Activated CD4-positive, alpha-beta T cell treated with anti-CD3 and anti-CD28 coated beads, Interleukin-2, amount 50 U/mL, for 16 hours (primary cell): ENCODE measurements around the gene SH3BGRL2.
"Not testable (repeated sequence)": the region's sequence is repeated elsewhere in the genome, so short reads cannot be mapped to it uniquely, and the experiment has no call there.

ENCODE experiments used
- DNase-seq: peaks from one replicate; pipeline ENCODE4 v3.0.0-alpha.2; 2020

SH3BGRL2 gene

GRCh38 chr6:79650950-79651349 lies 19.8 kb downstream of the SH3BGRL2 start:
- no peak for DNase-seq

DNA sequence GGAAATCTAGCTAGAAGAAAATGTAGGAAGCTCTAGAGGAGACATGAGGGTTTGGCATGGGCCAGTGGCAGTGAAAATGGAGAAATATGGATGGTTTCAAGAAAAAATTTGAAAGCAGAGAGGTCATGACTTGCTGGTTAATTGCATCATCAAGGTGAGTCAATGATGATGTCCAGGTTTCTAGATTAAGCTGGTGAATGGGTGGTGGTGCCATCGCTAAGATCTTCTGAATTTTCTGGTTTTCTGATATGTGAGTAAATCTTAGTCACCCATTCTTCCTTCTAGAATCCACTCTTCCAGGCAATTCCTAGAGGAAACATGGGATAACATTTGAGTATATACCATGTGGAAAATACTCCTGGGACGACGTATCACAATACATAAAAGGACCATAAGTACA lies 25.0 kb downstream of the SH3BGRL2 start:
- DNase-seq: no peak

- DNase-seq: no peak
Observed at GRCh38 chr6:79657238-79657637, 26.1 kb downstream of the SH3BGRL2 start.

DNA sequence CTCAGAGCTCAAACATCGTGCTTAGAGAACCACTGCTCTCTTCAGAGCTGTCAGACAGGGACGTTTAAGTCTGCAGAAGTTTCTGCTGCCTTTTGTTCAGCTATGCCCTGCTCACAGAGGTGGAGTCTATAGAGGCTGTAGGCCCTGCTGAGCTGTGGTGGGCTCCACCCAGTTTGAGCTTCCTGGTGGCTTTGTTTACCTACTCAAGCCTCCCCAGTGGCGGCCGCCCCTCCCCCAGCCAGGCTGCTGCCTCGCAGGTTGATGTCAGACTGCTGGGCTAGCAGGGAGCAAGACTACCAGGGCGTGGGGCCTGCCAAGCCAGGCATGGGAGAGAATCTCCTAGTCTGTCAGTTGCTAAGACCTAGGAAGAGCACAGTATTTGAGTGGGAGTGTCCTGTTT lies 32.5 kb downstream of the SH3BGRL2 start:
- DNase-seq: not testable (repeated sequence)

DNA sequence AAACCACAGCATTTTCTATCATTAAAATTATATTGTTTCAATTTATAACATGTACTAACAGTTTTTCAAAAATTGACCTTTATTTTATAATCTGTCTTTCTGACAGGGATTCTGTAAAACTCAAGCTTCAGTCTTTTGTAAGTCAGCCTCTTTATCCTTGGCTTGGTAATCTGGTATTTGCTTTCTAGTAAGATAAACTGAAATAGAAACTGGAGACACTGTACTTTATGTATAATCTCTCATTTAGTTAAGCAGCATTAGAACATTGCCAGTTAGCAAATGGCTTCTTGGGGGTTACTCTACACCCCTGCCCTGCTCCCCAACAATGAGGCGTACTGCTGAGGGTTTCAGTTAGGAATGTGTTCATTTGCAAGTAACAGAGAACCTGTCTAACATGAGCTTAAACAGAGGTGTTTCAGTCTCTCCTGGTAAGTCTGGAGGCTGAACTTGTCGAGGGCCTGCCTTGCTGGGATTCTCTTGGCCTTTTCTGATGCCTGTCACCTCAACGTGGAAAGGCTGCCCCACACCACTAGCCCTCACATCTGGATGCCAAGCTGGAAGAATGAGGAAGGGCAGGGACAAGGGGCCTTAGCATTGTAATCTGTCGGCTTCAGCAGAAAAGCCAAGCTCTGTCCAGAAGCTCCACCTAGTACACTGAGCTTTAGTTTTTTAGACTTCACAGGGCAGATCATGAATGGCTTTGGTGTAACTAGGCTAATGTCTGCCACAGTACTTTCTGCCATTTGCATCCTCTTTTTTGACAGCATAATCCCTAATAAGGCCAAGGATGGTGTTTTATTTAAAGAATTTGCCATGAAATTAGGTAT lies 34.8 kb downstream of the SH3BGRL2 start:
- DNase-seq: no peak

DNA sequence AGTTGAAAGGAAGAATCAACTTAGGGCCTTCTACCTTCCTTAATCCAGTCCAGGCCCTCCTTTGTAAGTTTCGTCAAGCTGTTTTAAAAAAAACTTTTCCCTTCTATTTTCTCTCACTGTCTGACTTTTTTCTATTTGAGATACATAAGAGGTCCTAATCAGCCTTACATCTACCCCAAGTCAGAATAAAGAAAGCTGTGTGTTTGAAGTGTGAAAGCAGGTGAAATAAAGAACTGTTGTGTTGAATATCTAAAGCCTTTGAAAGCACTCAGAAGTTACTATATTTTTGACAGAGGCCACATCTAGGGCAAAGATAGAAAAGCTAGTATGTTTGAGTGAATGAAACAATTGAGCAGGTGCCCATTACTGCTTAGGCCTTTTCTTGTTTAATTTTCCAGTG lies 35.5 kb downstream of the SH3BGRL2 start:
- DNase-seq: no peak

DNA sequence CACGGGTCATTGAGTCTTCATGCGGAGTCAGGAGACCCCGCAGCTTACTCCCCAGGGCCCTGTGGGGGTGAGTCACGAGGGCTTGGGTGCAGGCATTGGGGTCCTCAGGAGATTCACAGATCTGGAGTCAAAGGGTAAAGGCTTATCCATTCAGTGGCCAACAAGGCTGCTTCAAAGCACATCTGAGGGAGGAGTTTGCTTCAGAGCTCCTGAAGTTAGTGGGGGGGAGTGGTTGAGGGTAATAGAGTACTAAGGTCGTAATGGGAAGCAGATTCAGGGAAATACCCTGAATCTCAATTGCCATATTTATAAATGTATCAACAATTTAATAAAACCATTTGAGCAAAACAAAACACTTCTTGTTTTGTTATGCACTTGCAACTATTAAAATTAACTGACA lies 37.3 kb downstream of the SH3BGRL2 start:
- DNase-seq: no peak

DNA sequence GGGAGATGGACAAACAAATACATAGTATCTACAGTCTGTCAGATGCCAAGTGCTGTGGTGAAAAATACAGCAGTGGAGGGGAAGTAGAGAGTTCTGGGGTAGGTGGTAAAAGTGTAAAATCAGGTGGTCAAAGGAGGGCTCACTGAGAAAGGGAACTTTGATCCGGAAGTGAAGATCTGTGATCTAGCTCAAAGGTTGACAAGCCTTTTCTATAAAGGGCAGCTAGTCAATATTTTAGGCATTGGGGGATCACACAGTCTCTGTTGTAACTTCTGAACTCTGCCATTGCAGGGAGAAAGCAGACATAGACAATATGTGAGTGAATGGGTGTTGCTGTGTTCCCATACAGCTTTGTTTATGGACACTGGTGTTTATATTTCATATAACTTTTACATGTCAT lies 38.6 kb downstream of the SH3BGRL2 start:
- no peak for DNase-seq

DNA sequence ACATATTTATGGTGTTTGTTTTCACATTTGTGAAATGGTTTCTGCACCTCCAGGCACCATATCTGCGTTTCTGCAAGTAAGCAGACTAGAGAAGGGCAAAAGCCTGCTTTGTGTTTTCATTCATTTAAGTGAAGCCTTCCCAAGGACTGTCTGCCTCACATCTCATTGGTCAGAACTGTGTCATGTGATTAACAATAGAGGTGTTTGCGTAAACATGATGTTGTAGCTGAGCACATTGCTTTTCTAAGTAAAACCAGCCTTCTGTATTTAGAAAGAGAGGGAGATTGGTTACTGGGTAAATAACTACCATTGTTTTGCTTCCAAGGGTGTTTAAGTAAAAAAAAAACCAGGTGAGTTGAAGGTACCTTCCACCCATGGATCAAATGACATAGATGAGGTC lies 39.7 kb downstream of the SH3BGRL2 start:
- DNase-seq: no peak

DNA sequence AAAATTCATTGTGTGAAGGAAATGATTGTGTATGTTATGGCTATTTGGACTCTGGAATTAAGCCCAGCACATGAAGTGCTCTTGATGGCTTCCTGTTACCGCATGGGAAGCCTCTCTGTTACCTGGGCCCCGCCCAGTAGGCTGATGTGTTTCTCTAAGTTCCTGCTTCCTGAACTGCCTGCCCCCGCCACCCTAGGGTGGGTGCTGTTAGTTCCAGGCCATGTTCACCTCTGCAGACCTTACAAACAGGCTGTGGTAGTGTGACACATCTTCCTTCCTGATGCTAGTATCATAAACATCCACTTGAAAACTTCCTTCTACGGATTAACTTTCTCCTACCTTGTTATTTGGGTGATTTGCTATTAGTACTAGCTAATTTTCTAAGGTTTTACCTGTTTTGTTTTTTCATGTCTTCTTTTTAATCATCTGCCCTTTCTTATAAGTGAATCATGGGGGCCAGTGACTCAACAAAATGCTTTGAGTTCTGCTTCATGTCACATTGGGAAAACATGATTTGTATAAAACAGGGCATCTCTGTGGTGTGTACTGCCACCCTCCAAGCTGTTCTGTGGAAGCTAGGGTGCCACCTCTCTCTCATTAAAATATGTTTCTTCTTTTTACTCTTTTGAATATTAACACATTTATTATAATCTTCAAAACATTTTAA lies 40.6 kb downstream of the SH3BGRL2 start:
- DNase-seq: peak; percentile 32

GRCh38 chr6:79672631-79673111 lies 41.5 kb downstream of the SH3BGRL2 start:
- peak; percentile 15 for DNase-seq

DNA sequence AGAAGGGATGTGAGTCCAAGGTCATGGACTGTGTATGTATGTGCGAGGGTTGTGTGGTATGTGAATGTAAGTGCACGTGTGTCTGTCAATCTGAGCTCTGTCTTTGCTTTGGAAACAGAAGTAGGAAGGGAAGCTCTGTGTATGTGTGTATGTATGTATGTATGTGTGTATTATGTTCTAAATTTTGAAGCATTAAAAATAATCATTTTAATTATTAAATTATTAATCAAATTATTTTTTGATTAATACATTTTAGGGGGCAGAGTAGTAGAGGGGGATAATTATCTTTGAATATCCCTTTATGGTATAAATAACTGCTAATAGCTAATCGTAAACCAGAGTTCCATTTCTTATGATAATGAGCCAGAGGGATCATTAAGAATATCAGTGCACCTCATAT lies 42.8 kb downstream of the SH3BGRL2 start:
- DNase-seq: no peak

- DNase-seq: no peak
Observed at GRCh38 chr6:79676785-79677736, 45.9 kb downstream of the SH3BGRL2 start.

- DNase-seq: not testable (repeated sequence)
Observed at GRCh38 chr6:79682682-79683081, 51.6 kb downstream of the SH3BGRL2 start.

GRCh38 chr6:79684876-79685275 lies 53.7 kb downstream of the SH3BGRL2 start:
- DNase-seq: no peak

DNA sequence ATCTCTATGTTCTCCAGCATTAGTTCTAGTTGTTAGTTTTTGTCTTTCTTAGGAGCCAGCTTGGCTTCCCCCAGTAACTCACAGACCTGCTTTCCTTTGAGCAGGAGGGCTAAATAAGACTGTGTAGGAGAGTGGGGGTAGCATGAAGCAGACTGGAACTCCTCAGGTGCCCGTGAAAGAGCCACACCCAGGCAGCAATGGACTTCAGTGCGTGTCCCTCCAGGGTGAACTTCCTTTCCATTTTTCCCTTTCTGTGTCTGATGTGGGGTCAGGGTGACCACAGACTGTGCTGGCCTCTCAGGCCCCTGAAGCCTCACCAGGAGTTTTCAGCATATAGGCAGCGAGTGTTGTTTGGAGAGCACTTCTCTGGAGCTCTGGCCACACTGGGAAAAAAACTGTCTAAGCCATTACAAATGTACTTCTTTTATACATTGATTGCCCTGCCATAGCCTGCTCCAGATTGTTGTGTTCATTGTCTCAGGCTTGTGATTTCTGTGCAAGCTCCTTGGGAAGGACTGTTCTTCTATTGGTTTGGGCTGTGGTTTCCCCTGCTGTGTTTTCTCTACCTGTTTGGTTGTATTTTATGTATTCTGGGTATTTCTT lies 55.7 kb downstream of the SH3BGRL2 start:
- DNase-seq: no peak

GRCh38 chr6:79687759-79688158 lies 56.6 kb downstream of the SH3BGRL2 start:
- no peak for DNase-seq

DNA sequence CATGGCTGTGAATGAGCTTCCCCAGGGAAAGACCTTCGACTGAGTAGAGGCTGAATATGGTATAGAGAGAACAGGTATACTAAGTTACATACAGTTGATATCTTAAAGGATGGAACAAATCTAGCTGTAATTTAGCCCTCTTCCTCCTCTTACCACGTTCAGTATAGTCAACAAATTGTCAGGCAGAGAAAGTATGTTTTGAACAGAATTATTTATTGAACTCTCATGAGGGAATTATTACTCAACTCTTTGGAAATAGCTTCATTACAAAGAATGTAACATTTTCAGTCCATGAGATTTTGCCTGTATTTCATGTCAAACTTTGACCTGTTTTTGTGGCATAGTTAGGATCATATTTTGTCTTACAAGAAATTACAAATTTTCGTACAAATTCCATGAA lies 63.0 kb downstream of the SH3BGRL2 start:
- no peak for DNase-seq

GRCh38 chr6:79694623-79695343 lies 63.7 kb downstream of the SH3BGRL2 start:
- DNase-seq: no peak

GRCh38 chr6:79697430-79697829 lies 66.3 kb downstream of the SH3BGRL2 start:
- no peak for DNase-seq

- DNase-seq: no peak
Observed at GRCh38 chr6:79699606-79700005, 68.5 kb downstream of the SH3BGRL2 start.

GRCh38 chr6:79702691-79703090 lies 71.6 kb downstream of the SH3BGRL2 start:
- peak; percentile 18 for DNase-seq
